Stimulated activated CD4-positive, alpha-beta T cell treated with anti-CD3 and anti-CD28 coated beads, Interleukin-4, amount 100 ng/mL, for 1 hour (primary cell): ENCODE results near the gene FOXO1.
A peak's percentile ranks its signal among the peaks of the same experiment; 100 is the strongest.

Experiments used
- DNase-seq: peaks from one replicate; pipeline ENCODE4 v3.0.0-alpha.2; 2020

Gene FOXO1

GRCh38 chr13:40604135-40604534 is 62.3 kb downstream of the FOXO1 start:
- DNase-seq = no peak

DNA sequence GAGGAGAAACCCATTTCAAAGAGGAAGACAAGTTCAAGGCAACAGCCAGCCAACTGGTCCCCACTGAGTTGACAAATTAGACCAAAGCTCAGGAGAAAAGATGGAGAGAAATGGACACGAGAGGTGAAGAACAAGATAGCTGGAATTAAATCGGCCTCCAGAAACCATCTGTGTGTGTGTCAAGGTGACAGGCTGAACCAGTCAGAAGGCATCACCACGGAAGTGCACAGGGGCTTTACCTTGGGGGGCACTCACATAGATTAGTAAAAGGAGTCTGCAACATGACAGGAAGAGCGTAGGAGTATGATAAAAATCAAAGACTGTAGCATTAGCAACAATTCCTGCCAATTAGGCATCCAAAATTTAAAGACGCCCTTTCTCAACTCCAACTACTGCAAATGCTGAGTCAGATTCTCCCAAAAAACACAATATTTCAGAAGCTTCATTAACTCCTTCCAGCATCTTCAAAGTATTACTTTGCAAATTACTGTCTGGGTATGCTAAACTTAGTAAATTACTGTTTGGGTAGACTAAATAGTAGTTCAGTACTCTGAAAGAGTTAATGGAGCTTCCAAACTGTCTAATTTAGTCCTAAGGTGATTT is 66.2 kb downstream of the FOXO1 start:
- DNase-seq = peak; percentile 36

DNA sequence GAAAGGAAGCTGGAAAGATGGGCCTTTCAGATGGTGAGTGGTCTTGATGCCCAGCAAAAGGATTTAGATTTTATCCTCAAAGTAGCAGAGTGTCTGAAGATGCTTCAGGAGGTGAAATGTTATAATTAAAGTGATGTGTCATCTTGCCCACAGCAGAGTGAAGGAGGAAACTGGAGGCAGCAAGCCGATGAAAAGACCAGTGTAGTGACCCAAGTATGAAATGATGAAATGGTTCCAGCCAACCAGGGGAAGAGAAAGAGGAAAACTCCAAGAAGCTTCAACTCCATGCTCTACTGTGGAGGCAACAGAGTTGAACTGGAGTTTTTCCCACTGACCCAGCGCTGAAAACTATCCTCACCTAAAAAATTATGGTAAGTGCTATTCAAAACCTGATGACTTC is 66.7 kb downstream of the FOXO1 start:
- no peak for DNase-seq

GRCh38 chr13:40599124-40599523 is 67.3 kb downstream of the FOXO1 start:
- no peak for DNase-seq

GRCh38 chr13:40598569-40598968 is 67.9 kb downstream of the FOXO1 start:
- DNase-seq = no peak

GRCh38 chr13:40597735-40598365 is 68.6 kb downstream of the FOXO1 start:
- no peak for DNase-seq

GRCh38 chr13:40596484-40596883 is 70.0 kb downstream of the FOXO1 start:
- no peak for DNase-seq

DNA sequence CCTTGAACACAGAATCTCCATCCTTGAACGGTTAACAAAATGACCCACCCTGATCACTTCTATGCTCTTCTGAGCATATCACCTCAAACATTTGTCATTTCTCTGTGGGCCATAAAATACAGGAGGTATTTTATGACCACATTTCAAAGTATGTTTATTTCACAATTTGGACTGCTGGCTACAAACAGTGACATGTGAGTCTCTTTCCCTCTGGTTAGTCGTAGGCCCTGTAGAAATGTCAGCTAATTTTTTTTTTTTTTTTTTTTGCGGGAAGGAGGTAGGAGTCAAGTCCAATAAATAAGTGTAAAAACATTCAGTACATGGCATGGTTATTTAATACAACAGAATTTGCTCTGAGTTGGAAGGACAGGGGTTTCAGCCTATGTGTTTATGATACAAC is 70.7 kb downstream of the FOXO1 start:
- DNase-seq = no peak

- no peak for DNase-seq
These were observed 74.4 kb downstream of the FOXO1 start for GRCh38 chr13:40592035-40592434.

DNA sequence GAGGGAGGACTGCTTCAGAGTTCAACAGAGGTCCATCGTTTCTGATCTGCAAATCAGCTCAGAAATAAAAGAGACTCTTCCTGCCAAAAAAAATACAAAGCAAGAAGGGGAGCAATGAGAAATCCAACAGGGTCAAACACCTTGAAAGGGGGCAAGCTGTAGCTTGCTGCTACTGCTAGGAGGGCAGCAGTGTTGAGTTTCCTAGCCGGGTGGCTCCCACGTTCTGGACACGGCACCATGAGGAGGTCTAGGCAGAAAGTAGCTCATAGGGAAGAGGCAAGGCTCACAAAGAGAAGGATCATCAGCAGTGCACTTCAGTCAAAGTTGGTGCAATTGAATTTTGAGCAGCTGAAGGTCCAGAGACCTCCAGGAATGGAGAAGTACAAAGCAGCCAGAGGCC is 75.3 kb downstream of the FOXO1 start:
- no peak for DNase-seq

DNA sequence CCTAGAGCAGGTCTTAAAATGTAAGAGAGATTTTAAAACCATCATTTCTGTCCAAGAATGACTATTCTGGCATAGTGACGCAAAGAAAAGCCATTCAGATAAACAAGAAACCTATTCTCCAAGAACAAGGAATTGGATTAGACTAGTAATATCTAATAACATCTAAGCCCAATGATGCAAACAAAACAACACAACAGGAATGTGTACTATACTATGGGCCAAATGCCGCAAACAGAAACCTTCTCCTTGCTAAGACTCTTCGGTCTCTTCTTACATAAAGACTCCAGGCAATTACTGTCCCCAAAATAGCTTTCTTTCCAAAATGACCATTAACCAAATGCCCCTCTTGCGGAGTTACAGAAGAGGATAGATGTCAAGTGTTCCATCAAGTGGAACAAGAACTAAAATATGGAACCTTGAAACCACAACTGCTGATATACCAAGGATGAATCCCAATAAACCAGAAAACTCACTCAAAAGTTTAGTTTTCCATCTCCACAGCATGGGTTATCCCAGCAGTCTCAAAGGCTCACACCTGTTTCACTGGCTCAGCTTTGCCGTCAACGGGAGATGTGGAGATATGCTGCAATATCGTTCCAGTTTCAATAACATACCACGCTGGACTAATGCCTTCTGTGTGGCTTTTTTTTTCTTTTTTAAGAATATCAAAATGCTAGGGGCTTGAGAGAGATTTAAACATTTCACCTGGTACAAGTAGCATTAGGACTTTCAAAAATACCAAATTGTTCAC is 76.2 kb downstream of the FOXO1 start:
- DNase-seq = no peak

GRCh38 chr13:40589285-40590109 is 76.9 kb downstream of the FOXO1 start:
- no peak for DNase-seq

DNA sequence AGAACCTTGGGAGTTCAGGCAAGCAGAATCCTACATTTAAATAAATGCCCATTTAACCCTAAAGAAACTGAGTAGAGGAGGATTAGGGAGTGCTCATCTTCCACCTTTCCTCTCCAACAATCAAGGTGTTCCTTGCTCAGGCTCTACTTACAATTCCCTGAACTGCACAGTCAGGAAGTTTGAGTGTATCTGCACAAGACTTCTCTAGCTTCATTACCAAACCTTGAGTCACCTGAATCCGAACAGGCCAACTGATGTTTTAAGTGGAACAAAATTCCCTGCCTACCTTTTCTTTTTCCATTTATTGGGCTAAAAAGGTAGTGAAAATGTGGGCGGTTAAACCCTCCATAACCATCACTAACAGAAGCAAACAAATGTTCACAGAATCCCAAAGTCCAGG is 78.3 kb downstream of the FOXO1 start:
- no peak for DNase-seq

GRCh38 chr13:40586886-40587565 is 79.4 kb downstream of the FOXO1 start:
- no peak for DNase-seq

DNA sequence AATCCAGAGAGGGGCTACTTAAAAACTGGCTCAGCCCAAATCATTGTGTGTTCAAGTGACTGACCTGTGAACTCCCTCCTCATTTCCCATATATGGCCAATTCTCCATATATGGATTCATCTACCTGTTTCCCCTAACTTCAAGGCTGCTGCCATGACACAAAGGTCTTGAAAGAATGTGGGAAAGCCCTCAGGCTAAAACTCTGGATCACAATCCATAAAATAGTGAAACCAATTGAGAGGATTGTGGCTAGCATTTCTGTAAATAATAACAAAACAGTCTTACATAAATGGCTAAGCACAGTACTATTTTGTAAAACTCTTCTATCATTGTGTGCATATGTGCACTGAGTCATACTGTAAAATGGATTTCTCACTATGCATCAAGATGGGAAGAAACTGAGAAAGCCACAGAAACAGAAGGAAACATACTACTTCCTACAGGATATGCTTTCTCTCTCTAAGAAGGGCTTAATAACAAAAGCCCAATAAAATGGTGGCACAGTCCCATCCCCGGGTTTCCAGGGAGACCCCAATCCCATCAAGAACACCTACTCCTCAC is 80.5 kb downstream of the FOXO1 start:
- no peak for DNase-seq

GRCh38 chr13:40583738-40584137 is 82.7 kb downstream of the FOXO1 start:
- no peak for DNase-seq

- no peak for DNase-seq
These were observed 83.9 kb downstream of the FOXO1 start for GRCh38 chr13:40582531-40582930.

DNA sequence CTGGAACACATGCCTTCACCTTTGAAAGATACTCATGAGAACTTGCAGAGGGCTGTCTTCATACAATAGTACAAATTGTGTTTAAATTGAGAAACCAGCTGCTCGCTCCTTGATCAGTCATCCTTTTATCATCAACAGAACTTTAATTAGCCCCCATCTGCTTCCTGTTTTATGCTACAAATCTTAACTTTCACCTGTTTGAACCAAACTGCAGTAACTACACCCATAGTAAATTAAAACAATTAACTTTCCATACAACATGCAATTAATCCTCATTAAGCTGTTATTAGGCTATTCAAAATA is 85.2 kb downstream of the FOXO1 start:
- no peak for DNase-seq

GRCh38 chr13:40580566-40581276 is 85.7 kb downstream of the FOXO1 start:
- no peak for DNase-seq

- DNase-seq = no peak
These were observed 86.9 kb downstream of the FOXO1 start for GRCh38 chr13:40579535-40579934.

GRCh38 chr13:40578055-40578454 is 88.4 kb downstream of the FOXO1 start:
- DNase-seq = no peak

GRCh38 chr13:40576369-40576768 is 90.1 kb downstream of the FOXO1 start:
- DNase-seq = no peak
